Activated CD4-positive, alpha-beta T cell treated with anti-CD3 and anti-CD28 coated beads, Interleukin-2, amount 10 ng/mL, durations not matched to agents 24 days and 14 days (primary cell): ENCODE results near the gene DST. TPM values are rescaled to one million over a fixed set of nuclear protein-coding genes. Genes with fewer than 3 reads are reported as not detected.

Experiments used
- DNase-seq: peaks from one replicate; pipeline ENCODE4 v3.0.0; 2022
- H3K27ac Mint-ChIP-seq: one replicate; pipeline ENCODE4 v1.8.0; 2022; ENCODE audit warnings: mild to moderate bottlenecking, mixed read lengths
- H3K27me3 Mint-ChIP-seq: one replicate; pipeline ENCODE4 v1.8.0; 2022; ENCODE audit warnings: mixed read lengths
- H3K36me3 Mint-ChIP-seq: one replicate; pipeline ENCODE4 v1.8.0; 2022; ENCODE audit warnings: low read depth, mild to moderate bottlenecking, mixed read lengths
- H3K4me1 Mint-ChIP-seq: one replicate; pipeline ENCODE4 v1.8.0; 2021; ENCODE audit warnings: mixed read lengths
- H3K4me3 Mint-ChIP-seq: one replicate; pipeline ENCODE4 v1.8.0; 2022; ENCODE audit warnings: mild to moderate bottlenecking, moderate library complexity, mixed read lengths
- H3K9me3 Mint-ChIP-seq: one replicate; pipeline ENCODE4 v1.8.0; 2021; ENCODE audit warnings: mixed read lengths
- intact Hi-C: fragments of 100-400 bp; cut with micrococcal nuclease; formaldehyde crosslinking; loops from one replicate; pipeline ENCODE4 v1.15.1; 2023
- total RNA-seq: library from RNA; stranded (reverse); gene quantifications from 2 replicates; pipeline ENCODE4 v1.2.3, GENCODE V29; 2022

The DST gene
- total RNA-seq, 1 donor from 2014 or later, result 8.0 TPM

DNA sequence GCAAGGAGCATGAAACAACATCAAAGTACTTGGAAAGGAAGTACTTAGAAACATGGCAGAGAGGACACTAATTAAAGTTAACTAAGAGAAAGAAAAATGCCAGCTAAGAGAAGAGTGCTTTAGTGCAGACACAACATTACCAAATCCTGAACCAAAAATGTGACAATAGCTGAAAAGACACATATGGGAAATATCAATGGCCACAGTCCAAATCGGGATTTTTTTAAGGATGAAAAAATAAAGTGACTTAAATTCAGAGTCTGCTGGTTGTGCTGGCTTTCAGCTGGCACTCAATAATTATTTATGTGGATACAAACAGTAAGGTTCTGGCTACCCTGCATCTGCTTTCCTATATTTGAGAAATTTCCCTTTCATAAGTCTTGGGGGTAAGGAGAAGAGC lies 12.6 kb upstream of the DST start:
- H3K9me3 Mint-ChIP-seq, result no peaks in the 10 kb centered on the region
- H3K36me3 Mint-ChIP-seq, result no peaks in the 10 kb centered on the region
- no peak for DNase-seq
- H3K4me1 Mint-ChIP-seq, result peaks cover 5% of the 10 kb centered on the region
- no peak overlapping the region for H3K4me3 Mint-ChIP-seq
- H3K27ac Mint-ChIP-seq, result no peak overlapping the region
- intact Hi-C loops, result no loop called here
- peaks cover 2% of the 10 kb centered on the region for H3K27me3 Mint-ChIP-seq

DNA sequence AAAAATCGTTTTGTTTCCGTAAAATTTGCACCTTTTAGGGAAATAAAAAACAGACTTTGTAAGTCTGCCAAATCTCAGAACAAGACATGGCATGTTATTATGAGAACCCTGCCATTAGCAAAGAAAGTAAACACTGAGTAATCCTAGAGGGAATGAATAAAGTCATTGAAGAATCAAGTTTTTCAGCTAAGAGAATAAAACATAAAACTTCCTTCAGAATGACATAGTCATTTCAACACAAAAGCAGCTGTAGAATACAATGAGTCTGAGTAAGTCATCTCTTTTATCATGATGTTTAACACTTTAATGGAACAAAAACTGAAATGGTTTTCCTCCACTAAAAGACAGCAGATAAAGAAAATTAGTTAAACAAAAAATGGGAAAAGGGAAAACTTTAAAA lies 10.3 kb upstream of the DST start:
- intact Hi-C loops, result no loop called here
- no peak for DNase-seq
- no peaks in the 10 kb centered on the region for H3K4me1 Mint-ChIP-seq
- H3K36me3 Mint-ChIP-seq, result no peaks in the 10 kb centered on the region
- H3K27me3 Mint-ChIP-seq, result peaks cover 2% of the 10 kb centered on the region
- H3K27ac Mint-ChIP-seq, result no peak overlapping the region
- no peaks in the 10 kb centered on the region for H3K9me3 Mint-ChIP-seq
- H3K4me3 Mint-ChIP-seq, result no peak overlapping the region

DNA sequence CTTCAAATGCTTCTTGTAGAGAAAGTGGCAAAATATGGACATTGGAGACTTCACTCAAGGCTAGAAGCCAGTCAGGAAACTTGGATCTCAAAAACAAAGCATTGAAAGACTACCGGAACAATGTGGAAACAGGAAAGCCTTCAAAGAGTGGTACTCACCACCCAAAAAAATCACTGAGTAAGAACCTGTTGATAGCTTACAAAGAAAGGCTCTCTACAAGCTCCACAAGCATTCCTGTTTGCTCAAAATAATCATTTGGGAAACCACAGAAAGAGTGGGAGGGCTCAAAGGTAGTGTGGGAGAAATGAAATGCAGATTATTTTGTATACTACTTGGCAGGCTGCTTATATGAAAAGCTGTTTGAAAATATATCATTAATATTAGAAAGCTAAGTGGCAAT lies 9.5 kb upstream of the DST start:
- Mint-ChIP-seq H3K9me3 (no peaks in the 10 kb centered on the region), H3K4me3 (no peak overlapping the region), H3K27me3 (peaks cover 2% of the 10 kb centered on the region), H3K36me3 (no peaks in the 10 kb centered on the region), H3K27ac (no peak overlapping the region), H3K4me1 (no peaks in the 10 kb centered on the region)
- intact Hi-C loops, result no loop called here
- no peak for DNase-seq

DNA sequence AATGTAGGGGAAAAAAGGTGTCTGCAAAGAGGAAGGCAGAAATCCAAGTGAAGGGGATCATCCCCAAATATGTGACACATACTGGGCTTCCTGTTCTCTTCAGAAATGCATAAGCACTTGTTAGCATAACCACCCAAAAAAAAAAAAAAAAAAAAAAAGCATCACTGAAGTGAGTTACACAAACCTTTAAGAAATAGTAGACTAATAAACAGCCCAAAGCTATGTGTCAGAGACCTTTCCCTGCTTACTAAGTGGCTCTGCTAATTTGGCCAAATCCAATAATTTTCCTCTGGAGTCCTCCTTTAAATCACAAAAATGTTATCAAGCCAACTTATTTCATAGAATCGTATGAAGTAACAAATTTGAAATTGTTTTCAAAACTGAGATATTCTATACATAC lies 7.5 kb upstream of the DST start:
- no peak for DNase-seq
- no peaks in the 10 kb centered on the region for H3K36me3 Mint-ChIP-seq

DNA sequence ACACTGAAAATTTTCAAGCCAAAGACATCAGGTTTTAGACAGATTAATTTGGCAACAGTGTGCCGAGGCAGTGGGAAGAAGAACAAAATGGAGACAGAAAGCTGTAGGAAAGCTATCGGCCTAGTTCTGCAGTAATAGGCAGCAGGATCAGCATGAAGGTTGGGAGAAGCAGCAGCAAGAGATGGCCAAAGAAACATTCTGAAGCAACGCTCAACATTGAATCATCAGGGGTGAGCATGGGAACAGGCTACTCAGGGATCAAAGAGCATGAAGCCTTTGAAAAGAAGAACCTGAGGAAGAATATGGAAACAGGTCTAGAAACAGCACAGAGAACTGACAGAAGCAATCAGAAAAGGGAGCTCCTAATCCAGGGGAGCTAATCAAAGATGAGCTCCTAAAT lies 7.1 kb upstream of the DST start:
- H3K9me3 Mint-ChIP-seq, result no peaks in the 10 kb centered on the region
- H3K27me3 Mint-ChIP-seq, result peaks cover 2% of the 10 kb centered on the region
- DNase-seq, result no peak
- no peaks in the 10 kb centered on the region for H3K36me3 Mint-ChIP-seq
- H3K4me3 Mint-ChIP-seq, result no peak overlapping the region
- no peak overlapping the region for H3K27ac Mint-ChIP-seq
- H3K4me1 Mint-ChIP-seq, result no peaks in the 10 kb centered on the region
- intact Hi-C loops, result no loop called here

More for the DNA sequence above, 7.5 kb upstream of the DST start:
- no peak overlapping the region for H3K4me3 Mint-ChIP-seq
- no peak overlapping the region for H3K27ac Mint-ChIP-seq
- H3K9me3 Mint-ChIP-seq, result no peaks in the 10 kb centered on the region
- H3K4me1 Mint-ChIP-seq, result no peaks in the 10 kb centered on the region
- H3K27me3 Mint-ChIP-seq, result peaks cover 2% of the 10 kb centered on the region
- intact Hi-C loops, result no loop called here

DNA sequence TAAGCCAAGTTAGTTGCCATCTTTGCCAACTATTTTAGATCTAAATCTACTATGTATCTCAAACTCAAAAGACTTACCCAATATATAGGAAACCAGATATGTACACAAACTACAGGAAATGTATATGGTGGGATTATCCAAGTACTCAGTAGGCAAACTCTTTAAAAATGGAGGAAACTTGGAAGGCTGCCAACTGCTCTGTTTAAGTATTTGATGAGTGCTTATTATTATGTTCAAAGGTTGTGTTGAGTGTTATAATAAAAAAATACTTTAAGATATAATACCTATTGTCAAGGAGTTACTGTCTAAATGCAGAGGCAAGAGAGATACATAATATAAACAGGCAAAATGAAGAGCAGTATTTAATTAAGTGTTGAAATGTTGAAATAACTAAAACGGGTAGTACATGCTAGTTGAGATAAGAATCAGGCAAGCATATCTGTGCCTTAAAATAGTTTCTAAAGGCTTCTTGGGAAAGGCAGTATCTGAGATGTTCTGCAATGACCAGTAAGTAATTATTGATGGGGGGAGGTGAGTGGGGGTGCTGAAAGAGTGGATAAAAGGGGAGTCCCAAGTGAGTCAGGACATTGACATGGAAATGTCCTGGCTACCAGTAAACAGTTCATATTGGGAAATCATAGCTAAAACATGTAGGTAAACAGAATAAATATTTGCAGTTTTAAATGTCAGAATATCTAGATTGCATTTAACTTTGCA lies 6.5 kb upstream of the DST start:
- DNase-seq, result no peak
- Mint-ChIP-seq H3K4me3 (no peak overlapping the region), H3K4me1 (no peaks in the 10 kb centered on the region), H3K9me3 (no peaks in the 10 kb centered on the region), H3K27ac (no peak overlapping the region), H3K36me3 (no peaks in the 10 kb centered on the region), H3K27me3 (peaks cover 2% of the 10 kb centered on the region)
- intact Hi-C loops, result no loop called here

DNA sequence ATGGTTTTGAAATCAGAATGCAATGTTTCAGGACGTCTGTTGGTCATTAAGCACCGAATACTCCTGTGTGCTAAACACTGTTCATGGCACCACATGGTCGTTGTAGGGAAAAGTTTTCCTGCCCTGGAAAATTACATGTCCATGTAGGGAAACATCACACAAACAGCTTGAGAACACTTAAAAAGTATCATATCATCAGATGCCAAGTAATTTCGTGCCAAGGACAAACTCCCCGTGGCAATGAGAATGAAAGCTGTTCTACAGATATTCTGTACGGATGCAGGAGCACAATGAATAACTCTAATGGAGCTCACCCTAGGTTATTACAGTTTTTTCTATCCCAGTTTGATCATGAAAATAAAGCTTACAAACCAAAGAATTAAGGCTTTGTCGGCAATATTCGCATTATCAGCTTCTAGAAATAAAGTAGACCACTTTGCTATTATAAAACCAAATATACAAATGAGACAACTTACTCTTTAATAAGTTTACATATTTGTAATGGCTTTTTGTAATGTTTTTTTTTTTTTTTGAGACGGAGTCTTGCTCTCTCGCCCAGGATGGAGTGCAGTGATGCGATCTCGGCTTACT lies 4.6 kb upstream of the DST start:
- no peaks in the 10 kb centered on the region for H3K36me3 Mint-ChIP-seq
- intact Hi-C loops, result no loop called here
- no peak for DNase-seq
- H3K27ac Mint-ChIP-seq, result no peak overlapping the region
- no peaks in the 10 kb centered on the region for H3K4me1 Mint-ChIP-seq
- H3K9me3 Mint-ChIP-seq, result no peaks in the 10 kb centered on the region
- H3K4me3 Mint-ChIP-seq, result no peak overlapping the region
- peaks cover 2% of the 10 kb centered on the region for H3K27me3 Mint-ChIP-seq

DNA sequence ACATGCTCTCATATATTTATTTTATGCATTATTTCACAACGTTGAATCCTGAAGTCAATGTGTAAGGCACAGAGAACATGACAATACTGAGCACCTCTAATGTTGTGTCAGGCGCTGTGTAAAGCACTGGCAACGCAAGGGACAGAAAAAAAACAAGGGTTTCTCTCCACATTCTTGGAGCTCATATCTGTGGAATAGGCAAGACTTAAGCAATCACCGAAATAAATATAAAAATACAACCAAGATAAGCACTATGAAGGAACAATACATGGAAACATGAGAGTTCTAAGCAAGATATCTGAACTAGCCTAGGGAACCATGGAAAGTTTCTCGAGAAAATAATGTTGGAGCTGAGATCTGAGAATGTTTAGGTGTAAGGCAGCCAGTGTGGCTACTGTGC lies 1.7 kb upstream of the DST start:
- Mint-ChIP-seq H3K4me1 (no peaks in the 10 kb centered on the region), H3K9me3 (no peaks in the 10 kb centered on the region), H3K27me3 (no peaks in the 10 kb centered on the region), H3K4me3 (no peak overlapping the region), H3K27ac (no peak overlapping the region), H3K36me3 (no peaks in the 10 kb centered on the region)
- no peak for DNase-seq
- intact Hi-C loops, result no loop called here

DNA sequence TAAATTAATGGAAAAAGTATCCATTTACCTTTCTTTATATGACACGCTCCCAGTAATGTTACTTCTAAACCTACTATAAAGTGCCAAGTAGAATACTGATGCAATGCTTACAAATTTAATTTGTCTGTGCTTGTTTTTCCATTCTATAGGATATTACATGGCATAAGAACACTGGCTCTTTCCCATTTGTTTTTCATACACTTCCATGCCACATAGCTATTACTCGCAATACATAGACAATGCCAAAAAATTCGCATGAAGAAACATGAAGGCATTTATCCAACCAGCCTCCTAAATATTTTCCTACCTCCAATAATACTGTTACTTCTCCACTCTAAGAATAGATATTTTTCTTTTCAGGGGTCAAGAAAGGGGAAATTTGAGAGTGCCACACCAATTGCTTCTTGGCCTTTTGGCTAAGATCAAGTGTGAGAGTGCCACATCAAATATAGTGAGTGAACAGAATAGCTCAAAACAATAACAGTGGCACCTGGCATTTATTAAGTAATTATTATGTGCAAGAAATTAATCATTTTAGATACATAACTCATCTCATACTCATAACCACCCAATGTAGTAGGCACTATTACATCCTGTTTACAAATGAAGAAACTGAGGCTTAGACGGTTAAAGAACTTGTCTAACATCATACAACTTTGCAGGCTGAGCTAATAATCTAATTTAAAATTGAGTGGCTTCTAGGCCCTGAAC lies 845 bp upstream of the DST start:
- intact Hi-C loops, result no loop called here
- H3K36me3 Mint-ChIP-seq, result no peaks in the 10 kb centered on the region
- no peak overlapping the region for H3K27ac Mint-ChIP-seq
- no peaks in the 10 kb centered on the region for H3K27me3 Mint-ChIP-seq
- H3K4me1 Mint-ChIP-seq, result no peaks in the 10 kb centered on the region
- no peaks in the 10 kb centered on the region for H3K9me3 Mint-ChIP-seq
- H3K4me3 Mint-ChIP-seq, result no peak overlapping the region
- DNase-seq, result no peak

DNA sequence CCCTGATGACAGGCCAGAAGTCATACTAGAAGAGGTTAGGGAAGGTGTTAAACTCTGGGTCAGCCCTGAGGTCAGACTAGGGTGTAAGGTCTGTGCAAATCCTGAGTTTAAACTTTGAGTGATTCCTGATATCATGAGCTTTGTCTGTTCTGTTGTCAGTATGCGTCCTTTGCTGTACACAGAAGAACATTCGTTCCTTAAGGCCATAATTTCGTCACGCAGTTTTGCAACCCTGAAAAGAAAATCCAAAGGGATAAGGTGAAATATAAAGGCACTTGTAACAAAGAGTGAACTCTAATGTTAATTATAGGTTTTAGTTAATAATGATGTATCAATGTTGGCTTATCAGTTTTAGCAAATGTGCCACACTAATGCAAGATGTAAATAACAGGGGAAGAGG lies 2.3 kb downstream of the DST start:
- no peak overlapping the region for H3K27ac Mint-ChIP-seq
- H3K4me1 Mint-ChIP-seq, result no peaks in the 10 kb centered on the region
- no peaks in the 10 kb centered on the region for H3K9me3 Mint-ChIP-seq
- intact Hi-C loops, result no loop called here
- no peaks in the 10 kb centered on the region for H3K27me3 Mint-ChIP-seq
- no peaks in the 10 kb centered on the region for H3K36me3 Mint-ChIP-seq
- no peak for DNase-seq
- no peak overlapping the region for H3K4me3 Mint-ChIP-seq

DNA sequence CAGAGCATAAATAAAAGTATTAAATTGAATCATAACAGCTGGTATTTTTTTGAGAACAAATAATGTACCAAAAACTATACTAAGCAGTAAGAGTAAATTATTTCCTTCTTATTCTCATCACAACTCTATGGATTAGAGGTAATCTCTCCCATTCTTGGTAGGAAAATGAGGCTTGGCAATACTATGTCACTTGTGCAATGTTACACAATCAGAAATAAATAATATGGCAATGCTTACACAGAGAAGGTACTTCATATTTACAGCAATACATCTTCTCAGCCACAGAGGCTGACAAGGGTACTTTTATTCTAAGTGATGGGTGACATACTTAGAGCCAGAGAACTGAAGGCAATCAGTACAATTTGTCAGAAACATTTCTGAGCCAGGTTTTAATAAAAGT lies 3.9 kb downstream of the DST start:
- Mint-ChIP-seq H3K27ac (no peak overlapping the region), H3K4me3 (no peak overlapping the region), H3K36me3 (no peaks in the 10 kb centered on the region), H3K9me3 (no peaks in the 10 kb centered on the region), H3K27me3 (no peaks in the 10 kb centered on the region), H3K4me1 (no peaks in the 10 kb centered on the region)
- no peak for DNase-seq
- intact Hi-C loops, result loop anchor here (10.0 kb wide), 1 partner anchor 116 kb away; no protein-coding TSS in a partner anchor

DNA sequence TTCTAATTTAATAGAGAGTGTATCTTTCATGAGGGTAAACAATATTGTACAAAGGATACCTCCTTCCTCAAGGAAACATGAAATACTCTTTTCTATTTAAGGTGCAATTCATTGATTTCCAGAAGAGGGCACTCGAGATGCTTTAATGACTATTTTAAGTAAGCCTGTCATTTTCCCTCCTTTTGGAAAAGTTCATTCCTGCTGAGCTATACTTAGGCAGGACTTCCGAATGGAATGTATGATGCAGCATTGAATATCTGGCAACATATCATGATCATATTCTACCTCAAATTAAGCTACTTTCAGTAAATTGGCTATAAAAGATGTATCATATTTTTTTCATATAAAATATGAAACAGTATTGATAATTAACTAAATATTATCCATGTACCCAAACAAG lies 5.0 kb downstream of the DST start:
- H3K27ac Mint-ChIP-seq, result no peak overlapping the region
- intact Hi-C loops, result loop anchor here (1.0 to 10.0 kb wide), 3 partner anchors 62 to 215 kb away; no protein-coding TSS in a partner anchor
- H3K4me1 Mint-ChIP-seq, result no peaks in the 10 kb centered on the region
- no peaks in the 10 kb centered on the region for H3K27me3 Mint-ChIP-seq
- no peaks in the 10 kb centered on the region for H3K36me3 Mint-ChIP-seq
- no peak overlapping the region for H3K4me3 Mint-ChIP-seq
- DNase-seq, result no peak
- no peaks in the 10 kb centered on the region for H3K9me3 Mint-ChIP-seq

DNA sequence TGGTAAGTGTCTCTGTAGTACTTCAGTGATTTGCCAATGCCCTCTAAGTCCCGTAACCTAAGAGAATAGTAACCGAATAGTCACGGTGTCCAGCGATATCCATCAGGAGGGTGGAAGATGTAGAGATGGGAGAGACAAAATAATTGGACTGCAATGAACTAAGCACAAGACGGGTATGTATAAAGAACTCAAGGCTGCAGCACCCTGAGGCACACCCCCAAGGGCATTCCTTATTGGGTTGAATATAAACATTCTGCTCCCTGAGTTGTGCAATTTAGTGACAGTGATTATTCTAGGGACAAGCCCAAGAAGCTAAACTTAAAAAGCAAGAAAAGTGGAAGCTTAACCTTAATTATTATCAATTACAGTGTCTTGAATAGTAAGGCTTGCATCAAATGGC lies 14.6 kb downstream of the DST start:
- H3K9me3 Mint-ChIP-seq, result no peaks in the 10 kb centered on the region
- intact Hi-C loops, result no loop called here
- no peaks in the 10 kb centered on the region for H3K4me1 Mint-ChIP-seq
- H3K27ac Mint-ChIP-seq, result no peak overlapping the region
- H3K36me3 Mint-ChIP-seq, result no peaks in the 10 kb centered on the region
- H3K4me3 Mint-ChIP-seq, result no peak overlapping the region
- DNase-seq, result no peak
- no peaks in the 10 kb centered on the region for H3K27me3 Mint-ChIP-seq

DNA sequence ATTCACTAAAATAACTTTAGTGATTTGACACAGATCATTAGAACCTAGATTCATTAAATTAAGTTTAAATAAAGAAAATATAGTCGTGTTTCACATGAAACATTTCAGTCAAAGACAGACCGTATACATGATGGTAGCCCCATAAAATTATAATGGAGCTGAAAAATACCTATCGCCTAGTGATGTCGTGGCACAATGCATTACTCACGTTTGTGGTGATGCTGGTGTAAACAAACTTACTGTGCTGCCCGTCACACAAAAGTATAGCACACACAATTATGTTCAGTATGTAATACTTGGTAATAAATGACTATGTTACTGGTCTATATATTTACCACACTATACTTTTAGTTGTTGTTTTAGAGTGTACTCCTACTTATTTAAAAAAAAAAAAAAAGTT lies 17.3 kb downstream of the DST start:
- Mint-ChIP-seq H3K9me3 (no peaks in the 10 kb centered on the region), H3K4me1 (no peaks in the 10 kb centered on the region), H3K27ac (no peak overlapping the region), H3K36me3 (no peaks in the 10 kb centered on the region), H3K27me3 (no peaks in the 10 kb centered on the region), H3K4me3 (no peak overlapping the region)
- intact Hi-C loops, result no loop called here
- no peak for DNase-seq
